ENCODE data around the gene KRT10.

KRT10 gene

GRCh38 chr17:40824015-40824832, 1.8 kb upstream of the KRT10 start:
- Histone ChIP-seq H3K27ac (no peak overlapping the region), H3K4me3 (no peak overlapping the region)
- TF ChIP-seq CTCF (IDR thresholded peaks at IDR 0.05), result no peak
- DNase-seq (ENCODE audit: low spot score), result no peak

- TF ChIP-seq CTCF (IDR thresholded peaks at IDR 0.05), result no peak
- H3K27ac ChIP-seq, result no peak overlapping the region
Measured at GRCh38 chr17:40821536-40821935, 878 bp downstream of the KRT10 start.

GRCh38 chr17:40820228-40820838, 2.1 kb downstream of the KRT10 start:
- no peak for TF ChIP-seq CTCF (IDR thresholded peaks at IDR 0.05)
- H3K4me3 ChIP-seq, result no peak overlapping the region

More at GRCh38 chr17:40821536-40821935, 878 bp downstream of the KRT10 start:
- no peak for DNase-seq (ENCODE audit: low spot score)
- H3K4me3 ChIP-seq, result no peak overlapping the region

GRCh38 chr17:40819528-40820125, 2.8 kb downstream of the KRT10 start:
- Histone ChIP-seq H3K27ac (peak overlapping the region in 1 of 2 donors; percentile 92), H3K4me3 (peak overlapping the region; percentile 78)
- no peak for TF ChIP-seq CTCF (IDR thresholded peaks at IDR 0.05)
- no peak for DNase-seq (ENCODE audit: low spot score)

More at GRCh38 chr17:40820228-40820838, 2.1 kb downstream of the KRT10 start:
- H3K27ac ChIP-seq, result no peak overlapping the region
- DNase-seq (ENCODE audit: low spot score), result no peak

GRCh38 chr17:40818733-40819527, 3.5 kb downstream of the KRT10 start:
- Histone ChIP-seq H3K27ac (peak overlapping the region; percentile 80 to 92), H3K4me3 (peak overlapping the region; percentile 78)
- DNase-seq (ENCODE audit: low spot score), result peak; percentile 83
- no peak for TF ChIP-seq CTCF (IDR thresholded peaks at IDR 0.05)

GRCh38 chr17:40818343-40818732, 4.1 kb downstream of the KRT10 start:
- Histone ChIP-seq H3K27ac (peak overlapping the region; percentile 80 to 92), H3K4me3 (peak overlapping the region; percentile 78)
- DNase-seq (ENCODE audit: low spot score), result no peak
- no peak for TF ChIP-seq CTCF (IDR thresholded peaks at IDR 0.05)
